ENCODE data around the gene LRRC58. TPM values are rescaled to one million over a fixed set of nuclear protein-coding genes. Genes with fewer than 3 reads are reported as not detected.
"Not testable (repeated sequence)": the region's sequence is repeated elsewhere in the genome, so short reads cannot be mapped to it uniquely, and the experiment has no call there.

Gene LRRC58
- total RNA-seq, 2 donors from 2014 or later = 16.6 to 17.0 TPM

- Histone ChIP-seq H3K9ac (ENCODE audit: low read depth in 2 of 2, low read length in 2 of 2) (no peak overlapping the region), H3K36me3 (no peaks in the 10 kb centered on the region), H3K9me3 (no peaks in the 10 kb centered on the region), H3K4me3 (no peak overlapping the region), H3K4me1 (no peaks in the 10 kb centered on the region), H3K27ac (no peak overlapping the region), H3K27me3 (no peaks in the 10 kb centered on the region)
- intact Hi-C loops (cut with DNase I) = no loop called here
- TF ChIP-seq, protein P1, sequence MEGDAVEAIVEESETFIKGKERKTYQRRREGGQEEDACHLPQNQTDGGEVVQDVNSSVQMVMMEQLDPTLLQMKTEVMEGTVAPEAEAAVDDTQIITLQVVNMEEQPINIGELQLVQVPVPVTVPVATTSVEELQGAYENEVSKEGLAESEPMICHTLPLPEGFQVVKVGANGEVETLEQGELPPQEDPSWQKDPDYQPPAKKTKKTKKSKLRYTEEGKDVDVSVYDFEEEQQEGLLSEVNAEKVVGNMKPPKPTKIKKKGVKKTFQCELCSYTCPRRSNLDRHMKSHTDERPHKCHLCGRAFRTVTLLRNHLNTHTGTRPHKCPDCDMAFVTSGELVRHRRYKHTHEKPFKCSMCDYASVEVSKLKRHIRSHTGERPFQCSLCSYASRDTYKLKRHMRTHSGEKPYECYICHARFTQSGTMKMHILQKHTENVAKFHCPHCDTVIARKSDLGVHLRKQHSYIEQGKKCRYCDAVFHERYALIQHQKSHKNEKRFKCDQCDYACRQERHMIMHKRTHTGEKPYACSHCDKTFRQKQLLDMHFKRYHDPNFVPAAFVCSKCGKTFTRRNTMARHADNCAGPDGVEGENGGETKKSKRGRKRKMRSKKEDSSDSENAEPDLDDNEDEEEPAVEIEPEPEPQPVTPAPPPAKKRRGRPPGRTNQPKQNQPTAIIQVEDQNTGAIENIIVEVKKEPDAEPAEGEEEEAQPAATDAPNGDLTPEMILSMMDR (IDR thresholded peaks at IDR 0.05) = no peak
- DNase-seq = no peak
Measured at GRCh38 chr3:120339362-120339761, 9.8 kb downstream of the LRRC58 start.

GRCh38 chr3:120338517-120338916, 10.6 kb downstream of the LRRC58 start:
- Histone ChIP-seq H3K9ac (ENCODE audit: low read depth in 2 of 2, low read length in 2 of 2) (no peak overlapping the region), H3K27me3 (no peaks in the 10 kb centered on the region), H3K36me3 (no peaks in the 10 kb centered on the region), H3K4me3 (no peak overlapping the region), H3K27ac (no peak overlapping the region), H3K9me3 (no peaks in the 10 kb centered on the region), H3K4me1 (no peaks in the 10 kb centered on the region)
- no peak for DNase-seq
- TF ChIP-seq, protein P1 (IDR thresholded peaks at IDR 0.05) = no peak
- intact Hi-C loops (cut with DNase I) = no loop called here

DNA sequence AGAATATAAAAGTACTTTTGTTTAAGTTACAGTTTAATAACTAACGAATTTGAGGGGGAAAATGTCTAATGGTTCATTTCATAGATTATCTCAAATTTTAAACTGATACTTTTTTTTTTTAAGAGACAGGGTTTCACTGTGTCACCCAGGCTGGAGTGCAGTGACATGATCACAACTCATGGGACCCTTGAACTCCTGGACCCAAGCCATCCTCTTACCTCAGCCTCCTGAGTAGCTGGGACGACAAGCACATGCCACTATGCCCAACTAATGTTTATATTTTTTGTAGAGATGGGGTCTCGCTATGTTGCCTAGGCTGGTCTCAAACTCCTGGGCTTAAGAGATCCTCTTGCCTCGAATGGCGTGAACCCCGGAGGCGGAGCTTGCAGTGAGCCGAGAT, 16.5 kb downstream of the LRRC58 start:
- Histone ChIP-seq H3K27me3 (no peaks in the 10 kb centered on the region), H3K9me3 (no peaks in the 10 kb centered on the region), H3K9ac (ENCODE audit: low read depth in 2 of 2, low read length in 2 of 2) (no peak overlapping the region), H3K36me3 (no peaks in the 10 kb centered on the region), H3K4me3 (no peak overlapping the region), H3K4me1 (no peaks in the 10 kb centered on the region), H3K27ac (no peak overlapping the region)
- intact Hi-C loops (cut with DNase I) = no loop called here
- TF ChIP-seq, protein P1 (IDR thresholded peaks at IDR 0.05) = no peak
- DNase-seq = no peak

- H3K27me3 ChIP-seq = no peaks in the 10 kb centered on the region
- no peaks in the 10 kb centered on the region for H3K4me1 ChIP-seq
- H3K27ac ChIP-seq = no peak overlapping the region
- H3K9ac ChIP-seq (ENCODE audit: low read depth in 2 of 2, low read length in 2 of 2) = no peak overlapping the region
- H3K4me3 ChIP-seq = no peak overlapping the region
- intact Hi-C loops (cut with DNase I) = no loop called here
- no peaks in the 10 kb centered on the region for H3K9me3 ChIP-seq
- no peaks in the 10 kb centered on the region for H3K36me3 ChIP-seq
- no peak for DNase-seq
- TF ChIP-seq, protein P1 (IDR thresholded peaks at IDR 0.05) = no peak
Measured at GRCh38 chr3:120331076-120331475, 18.1 kb downstream of the LRRC58 start.

DNA sequence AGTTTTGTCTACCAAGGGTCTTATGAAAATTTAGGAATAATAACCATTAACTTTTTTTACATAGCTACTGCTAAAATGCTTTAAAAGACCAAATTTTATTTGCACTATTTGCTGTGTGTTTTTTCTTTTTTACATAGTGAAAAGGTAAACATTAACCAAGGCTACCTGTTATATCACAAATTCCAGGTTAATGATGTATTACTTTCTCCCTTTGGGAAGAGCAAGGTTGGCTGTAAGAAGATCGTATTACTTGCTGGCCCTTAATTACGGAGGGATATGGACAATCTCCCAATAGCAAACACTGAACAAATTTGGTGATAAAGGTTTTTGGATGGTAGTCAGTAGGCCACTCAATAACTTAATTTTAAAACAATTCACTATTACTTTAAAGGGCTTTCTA, 22.4 kb downstream of the LRRC58 start:
- no peaks in the 10 kb centered on the region for H3K4me1 ChIP-seq
- H3K27ac ChIP-seq = no peak overlapping the region
- no peak for DNase-seq
- H3K9ac ChIP-seq (ENCODE audit: low read depth in 2 of 2, low read length in 2 of 2) = no peak overlapping the region
- TF ChIP-seq, protein P1 (IDR thresholded peaks at IDR 0.05) = no peak
- H3K36me3 ChIP-seq = no peaks in the 10 kb centered on the region
- no peak overlapping the region for H3K4me3 ChIP-seq
- H3K27me3 ChIP-seq = no peaks in the 10 kb centered on the region
- intact Hi-C loops (cut with DNase I) = no loop called here
- H3K9me3 ChIP-seq = no peaks in the 10 kb centered on the region

DNA sequence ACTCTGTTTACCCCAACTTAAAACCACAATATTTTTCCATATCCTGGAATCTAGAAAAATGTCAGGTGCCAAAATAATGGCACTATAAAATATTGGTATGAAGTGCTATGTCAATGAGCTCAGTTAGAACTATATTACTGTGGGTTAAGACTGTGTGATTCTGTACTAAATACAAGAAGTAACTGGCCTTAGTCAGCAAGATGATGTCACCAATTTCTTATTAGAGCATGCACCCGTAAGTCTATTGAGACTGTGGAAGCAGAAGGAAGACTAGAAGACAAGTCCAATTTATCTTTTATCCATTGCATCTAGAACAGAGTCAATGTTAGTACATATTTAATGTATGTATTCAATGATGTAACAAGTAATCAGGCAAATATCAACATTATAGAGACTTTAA, 25.0 kb downstream of the LRRC58 start:
- H3K4me3 ChIP-seq = no peak overlapping the region
- no peak for DNase-seq
- no peaks in the 10 kb centered on the region for H3K4me1 ChIP-seq
- H3K27ac ChIP-seq = no peak overlapping the region
- H3K9me3 ChIP-seq = no peaks in the 10 kb centered on the region
- no peak overlapping the region for H3K9ac ChIP-seq (ENCODE audit: low read depth in 2 of 2, low read length in 2 of 2)
- H3K27me3 ChIP-seq = no peaks in the 10 kb centered on the region
- H3K36me3 ChIP-seq = no peaks in the 10 kb centered on the region
- intact Hi-C loops (cut with DNase I) = no loop called here
- TF ChIP-seq, protein P1 (IDR thresholded peaks at IDR 0.05) = no peak

GRCh38 chr3:120323761-120324160, 25.4 kb downstream of the LRRC58 start:
- H3K4me1 ChIP-seq; H3K27me3 ChIP-seq; DNase-seq; H3K4me3 ChIP-seq; H3K36me3 ChIP-seq; H3K9me3 ChIP-seq; H3K9ac ChIP-seq (ENCODE audit: low read depth in 2 of 2, low read length in 2 of 2); intact Hi-C loops (cut with DNase I); H3K27ac ChIP-seq: not testable (repeated sequence)
